Lung (tissue), 12 donors: ENCODE results near the gene ZNF764. TPM values are rescaled to one million over a fixed set of nuclear protein-coding genes. Genes with fewer than 3 reads are reported as not detected.
A peak's percentile ranks its signal among the peaks of the same experiment; 100 is the strongest.

Source experiments
- ATAC-seq: fragments of 200-7000 bp; cut with Tn5 transposase; one replicate; pipeline ENCODE4 v1.9.1; 2020; ENCODE audit warnings: moderate number of reproducible peaks; ENCODE audit not compliant: insufficient read depth, low FRiP score
- DNase-seq, 3 donors: peaks; one replicate each; pipeline ENCODE4 v3.0.0-alpha.2; 2013 to 2017
- H3K27ac ChIP-seq, 2 donors: one replicate each; pipeline ENCODE4 v1.5.1; 2013; ENCODE audit warnings: mild to moderate bottlenecking in 2 of 2, moderate library complexity in 2 of 2, control low read depth in 1 of 2, inconsistent platforms in 1 of 2, low read depth in 1 of 2, low read length in 1 of 2
- H3K27me3 ChIP-seq, 3 donors: one replicate each; pipeline ENCODE4 v1.5.1; 2013; ENCODE audit warnings: low read length in 2 of 3; ENCODE audit not compliant: control insufficient read depth in 3 of 3, insufficient read depth in 3 of 3
- H3K36me3 ChIP-seq, 4 donors: one replicate each; pipeline ENCODE4 v1.5.1; 2013; ENCODE audit warnings: low read length in 4 of 4, mild to moderate bottlenecking in 1 of 4, moderate library complexity in 1 of 4; ENCODE audit not compliant: control insufficient read depth in 4 of 4, insufficient read depth in 4 of 4
- H3K4me1 ChIP-seq, 5 donors: one replicate each; pipeline ENCODE4 v1.5.1; 2013; ENCODE audit warnings: low read length in 5 of 5, mild to moderate bottlenecking in 2 of 5, moderate library complexity in 1 of 5; ENCODE audit not compliant: control insufficient read depth in 5 of 5, insufficient read depth in 5 of 5
- H3K4me3 ChIP-seq: one replicate; pipeline ENCODE4 v1.5.1; 2013; ENCODE audit warnings: mild to moderate bottlenecking, control low read depth, moderate library complexity
- H3K9ac ChIP-seq, 2 donors: one replicate each; pipeline ENCODE4 v1.5.1; 2013; ENCODE audit warnings: low read length in 2 of 2, control low read depth in 1 of 2; ENCODE audit not compliant: insufficient read depth in 1 of 2
- H3K9me3 ChIP-seq, 4 donors: one replicate each; pipeline ENCODE4 v1.5.1; 2013; ENCODE audit warnings: low read length in 3 of 4, mild to moderate bottlenecking in 1 of 4, moderate library complexity in 1 of 4; ENCODE audit not compliant: control insufficient read depth in 4 of 4, insufficient read depth in 3 of 4
- CTCF ChIP-seq: IDR thresholded peaks from 2 replicates; pipeline ENCODE4 v1.5.1; 2012; ENCODE audit warnings: mild to moderate bottlenecking; ENCODE audit errors: control extremely low read depth, extremely low read depth
- WGBS, 2 donors: extraction: QIAGEN DNeasy Blood & Tissue Kit; methylation state at CpG; one replicate each; pipeline ENCODE4 v1.1.7; 2013; 5-methylcytosine and 5-hydroxymethylcytosine counted together
- polyA plus RNA-seq, 2 donors: library from polyadenylated mRNA; stranded (reverse); fragments of 200-250 nt; gene quantifications; one replicate each; pipeline ENCODE4 v1.2.1, GENCODE V29; 2013
- total RNA-seq, 2 donors: library from RNA; depleted of rRNA in 1 of 2; stranded (reverse); fragments of >200 nt in 1 of 2; gene quantifications; one replicate each; pipeline ENCODE4 v1.2.1, GENCODE V29; 2014 to 2021
- donor health status: control.
- donor health status: control.
- donor health status: Bipolar disorder and iron deficiency.
- donor health status: healthy.
- donor health status: DM: yes; HTN: yes; CAD: no.

ZNF764 gene
- total and polyA plus RNA-seq, 4 donors = 4.9 to 12.6 (median 8.3) TPM

GRCh38 chr16:30557707-30557956 lies 542 bp downstream of the ZNF764 start:
- TF ChIP-seq CTCF = no peak
- Histone ChIP-seq H3K4me1 (peaks cover 0 to 10% (median 0%) of the 10 kb centered on the region in 5 donors), H3K27ac (peak overlapping the region; percentile 90 to 95), H3K9me3 (no peaks in the 10 kb centered on the region), H3K4me3 (peak overlapping the region; percentile 51), H3K27me3 (no peaks in the 10 kb centered on the region), H3K9ac (peak overlapping the region; percentile 83 to 88), H3K36me3 (peaks cover 0 to 20% (median 4%) of the 10 kb centered on the region in 4 donors)
- ATAC-seq (no peak), DNase-seq (peak in 1 of 3 donors; percentile 29)
- 1% methylated on average over 17 of the region's 17 CpGs for WGBS, 2 donors

- no peaks in the 10 kb centered on the region for H3K27me3 ChIP-seq
- no peak overlapping the region for H3K27ac ChIP-seq
- ATAC-seq (no peak), DNase-seq (no peak)
- H3K9ac ChIP-seq = no peak overlapping the region
- H3K4me1 ChIP-seq = peaks cover 0 to 10% (median 6%) of the 10 kb centered on the region in 5 donors
- no peak for TF ChIP-seq CTCF
- H3K4me3 ChIP-seq = no peak overlapping the region
- WGBS, 2 donors = 81 to 83% methylated on average over 10 of the region's 10 CpGs
- H3K9me3 ChIP-seq = no peaks in the 10 kb centered on the region
- peaks cover 0 to 20% (median 4%) of the 10 kb centered on the region in 4 donors for H3K36me3 ChIP-seq
Observed at GRCh38 chr16:30556125-30556473, 2.1 kb downstream of the ZNF764 start.

GRCh38 chr16:30555315-30556124 lies 2.7 kb downstream of the ZNF764 start:
- peaks cover 0 to 20% (median 4%) of the 10 kb centered on the region in 4 donors for H3K36me3 ChIP-seq
- ATAC-seq (no peak), DNase-seq (no peak)
- no peak overlapping the region for H3K9ac ChIP-seq
- WGBS, 2 donors = 96 to 98% methylated on average over 65 to 69 of the region's 69 CpGs
- H3K27ac ChIP-seq = no peak overlapping the region
- H3K9me3 ChIP-seq = no peaks in the 10 kb centered on the region
- TF ChIP-seq CTCF = no peak
- H3K4me3 ChIP-seq = no peak overlapping the region
- H3K27me3 ChIP-seq = no peaks in the 10 kb centered on the region
- H3K4me1 ChIP-seq = peaks cover 0 to 10% (median 6%) of the 10 kb centered on the region in 5 donors
